NCI-H187 treated with DMSO at 0.1 percent for 48 hours (cell line): ENCODE results near the gene ANTXRL.
"Not testable (repeated sequence)": the region's sequence is repeated elsewhere in the genome, so short reads cannot be mapped to it uniquely, and the experiment has no call there.

Experiments used
- DNase-seq: peaks from one replicate; lab custom pipeline; 2025; lab: John Stamatoyannopoulos, UW

Gene ANTXRL

GRCh38 chr10:46286991-46287693 is at the start of gene ANTXRL:
ANTXRL (plus strand) TSS chr10:46286997; CDS start chr10:46287263, 266 bp downstream.
- no peak for DNase-seq

GRCh38 chr10:46237815-46238510 is 48.8 kb upstream of the ANTXRL start:
- DNase-seq, result no peak

DNA sequence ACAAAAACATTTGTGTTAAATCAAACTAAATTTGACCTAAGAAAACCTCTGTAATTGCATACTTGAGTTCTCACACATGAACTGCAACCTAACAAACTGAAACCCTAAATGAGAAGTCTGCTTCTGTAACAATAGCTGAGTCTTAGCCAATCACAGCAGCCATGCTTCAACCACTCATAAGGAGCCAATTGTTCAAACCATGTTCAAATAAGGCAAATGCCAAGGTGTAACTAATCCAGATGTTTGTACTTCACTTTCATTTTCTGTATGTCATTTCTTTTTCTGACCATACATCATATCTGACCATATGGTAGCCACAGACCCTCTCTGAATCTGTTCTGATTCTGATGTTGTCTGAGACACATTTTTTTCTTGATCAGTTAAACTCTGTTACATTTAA is 47.5 kb upstream of the ANTXRL start:
- no peak for DNase-seq

- no peak for DNase-seq
Observed at GRCh38 chr10:46239993-46240683, 46.7 kb upstream of the ANTXRL start.

- no peak for DNase-seq
Observed at GRCh38 chr10:46240684-46241565, 45.9 kb upstream of the ANTXRL start.

DNA sequence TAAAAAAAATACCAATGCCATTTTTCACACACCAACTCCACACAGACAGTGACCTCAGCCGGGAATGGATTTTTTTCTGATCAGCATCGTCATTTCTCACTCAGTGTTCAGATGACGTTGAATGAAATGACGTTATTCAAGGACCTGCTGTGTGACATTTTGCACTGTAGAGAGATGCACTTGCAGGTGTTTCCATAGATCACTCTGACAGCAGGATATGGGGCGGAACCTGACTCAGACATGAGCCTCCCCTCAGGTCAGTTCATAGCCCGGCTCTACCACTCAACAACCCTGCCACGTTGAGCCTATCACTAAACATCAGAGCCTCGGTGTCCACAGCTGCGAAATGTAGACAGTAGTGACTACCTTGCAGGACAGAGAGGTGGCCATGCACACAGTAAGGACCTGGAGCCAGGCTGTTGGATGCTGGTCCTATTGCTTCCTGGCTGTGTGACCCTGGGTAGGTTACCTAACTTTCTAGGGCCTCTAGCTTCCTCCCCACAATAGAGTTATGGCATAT is 41.4 kb upstream of the ANTXRL start:
- DNase-seq, result no peak

DNA sequence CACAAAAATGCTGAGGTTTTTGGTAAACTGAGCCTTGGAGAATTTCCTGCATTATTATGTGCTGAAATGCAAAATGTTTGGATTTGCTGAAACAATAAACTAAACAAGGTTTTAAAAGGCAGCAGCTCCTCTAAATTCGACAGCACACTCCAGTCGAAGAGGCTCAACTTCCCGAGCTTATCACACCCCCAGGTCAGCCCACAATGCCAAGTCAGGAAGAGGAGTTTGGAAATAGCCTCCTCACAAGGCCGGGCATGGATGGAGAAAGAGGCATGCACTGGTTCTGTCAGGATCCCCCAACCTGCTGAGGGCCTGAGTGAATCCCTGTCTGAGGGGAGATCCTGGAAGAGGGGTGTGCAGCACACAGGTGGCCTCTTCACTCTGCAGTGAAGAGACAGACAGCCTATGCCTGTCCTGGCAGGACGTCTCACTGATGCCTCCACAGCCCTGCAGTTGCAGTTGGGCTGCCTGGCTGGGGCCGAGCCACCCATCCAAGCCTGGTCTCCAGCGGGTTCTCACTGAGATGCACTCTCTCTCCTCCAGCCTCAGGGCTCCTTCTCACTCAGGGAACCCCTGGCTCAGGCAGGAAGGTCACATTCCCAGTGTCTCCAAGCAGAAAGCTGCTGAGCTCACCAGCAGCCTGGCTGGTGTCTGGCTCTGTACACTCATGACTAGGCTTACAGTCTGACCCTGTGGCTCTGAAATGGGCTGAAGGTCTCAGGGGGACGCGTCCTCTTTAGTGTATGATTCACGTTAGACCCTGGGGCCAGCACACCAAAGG is 40.2 kb upstream of the ANTXRL start:
- not testable (repeated sequence) for DNase-seq

DNA sequence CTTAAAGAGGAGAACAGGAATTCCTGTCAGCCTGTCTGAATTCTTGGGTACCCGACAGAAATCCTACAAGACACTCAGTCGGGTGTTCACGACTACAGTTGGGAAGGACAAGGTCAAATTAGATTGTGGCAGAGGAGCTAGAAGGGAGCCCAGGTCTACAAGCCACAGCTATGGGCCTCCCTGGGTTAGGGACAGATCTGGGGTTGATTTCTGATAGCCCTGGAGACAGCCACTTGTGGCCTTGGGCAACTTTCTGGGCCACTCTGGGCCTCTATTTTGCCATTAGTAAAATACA is 39.7 kb upstream of the ANTXRL start:
- no peak for DNase-seq

DNA sequence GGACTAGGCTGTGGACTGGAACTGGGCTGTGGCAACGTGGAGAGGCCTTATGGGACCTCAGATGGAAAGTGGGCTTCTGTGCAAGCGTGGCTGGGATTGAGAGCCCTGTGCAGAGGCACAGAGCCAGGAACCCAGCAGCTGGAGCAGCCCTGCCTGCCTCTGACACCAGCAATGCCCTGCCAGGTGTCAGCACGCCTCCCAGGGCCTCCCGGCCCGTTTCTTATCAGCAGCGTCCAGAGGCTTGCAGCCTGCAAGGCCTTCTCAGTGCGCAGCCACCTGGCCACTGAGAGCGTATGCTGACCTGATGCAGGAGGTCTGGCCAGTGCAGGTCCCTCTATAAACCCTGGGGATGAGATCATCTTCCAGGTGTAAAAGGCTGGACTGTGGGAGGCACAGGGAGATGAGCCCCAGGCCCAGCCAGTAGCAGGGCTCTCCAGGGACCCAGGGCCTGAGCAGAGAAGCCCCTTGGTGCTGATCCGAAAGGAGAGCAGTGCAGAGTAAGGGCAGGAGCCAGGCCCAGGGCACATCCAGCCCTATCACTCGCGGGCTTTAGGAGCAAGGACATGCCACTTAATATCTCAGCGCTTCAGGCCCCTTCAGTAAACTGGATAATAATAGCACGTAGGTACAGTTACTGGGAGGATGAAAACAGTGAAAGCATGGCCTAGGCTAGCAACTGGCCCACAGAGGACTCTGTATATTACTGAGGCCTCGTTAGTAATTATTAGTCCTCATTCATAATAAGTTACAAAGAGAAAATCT is 38.8 kb upstream of the ANTXRL start:
- no peak for DNase-seq

GRCh38 chr10:46248651-46249146 is 38.1 kb upstream of the ANTXRL start:
- DNase-seq, result no peak

DNA sequence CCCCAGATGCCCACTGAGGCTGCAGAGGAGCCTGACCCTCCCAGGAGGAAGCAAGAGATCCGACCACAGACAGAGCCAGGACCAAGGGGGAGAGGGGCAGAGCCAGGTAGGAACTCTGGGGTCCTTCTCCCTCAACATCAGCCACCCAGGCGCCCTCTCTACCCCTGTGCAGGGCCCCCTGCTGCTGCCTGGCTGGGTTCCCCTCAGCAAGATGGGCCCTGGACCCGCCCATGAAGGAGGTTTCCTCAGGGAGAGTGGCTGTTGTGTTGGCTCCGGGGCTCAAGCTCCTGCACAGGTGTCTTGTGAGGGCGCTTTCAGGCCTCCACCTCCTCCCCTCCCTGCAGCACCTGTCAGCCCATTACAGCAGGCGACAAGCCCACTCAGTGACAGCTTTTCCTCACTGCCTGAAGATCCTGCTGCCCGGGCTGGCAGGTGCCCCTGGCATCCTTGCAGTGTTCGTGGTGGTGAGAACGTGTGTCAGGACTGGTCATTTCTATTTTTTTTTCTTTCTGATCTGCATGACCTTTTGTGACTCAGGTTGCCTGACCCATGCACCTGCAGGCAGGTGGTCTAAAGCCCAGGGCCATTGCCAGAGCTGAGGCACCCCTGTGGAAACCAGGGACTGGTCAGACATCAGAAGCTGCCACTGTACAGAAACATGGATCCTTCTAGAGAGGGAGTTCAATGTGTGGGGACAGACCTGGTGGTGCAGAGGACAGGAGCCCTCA is 37.0 kb upstream of the ANTXRL start:
- DNase-seq, result not testable (repeated sequence)

DNA sequence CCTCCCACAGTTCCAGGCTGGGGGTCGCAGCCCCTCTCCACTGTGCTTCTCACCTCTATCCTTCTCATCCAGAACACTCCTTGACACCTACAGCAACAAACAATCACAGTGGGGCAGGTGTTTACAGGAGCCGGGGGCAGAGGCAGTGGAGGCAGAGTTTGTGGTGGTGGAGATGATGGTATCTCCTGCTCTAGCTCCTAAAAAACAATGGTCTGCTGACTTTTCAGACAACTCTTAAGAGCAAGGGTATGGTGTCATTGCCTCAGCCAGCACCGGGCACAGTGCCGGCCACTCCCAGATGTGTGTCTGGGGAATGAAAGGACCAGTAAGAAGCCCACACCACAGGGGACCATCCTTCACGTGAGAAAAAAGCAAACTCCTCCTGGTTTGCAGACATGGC is 36.3 kb upstream of the ANTXRL start:
- no peak for DNase-seq

DNA sequence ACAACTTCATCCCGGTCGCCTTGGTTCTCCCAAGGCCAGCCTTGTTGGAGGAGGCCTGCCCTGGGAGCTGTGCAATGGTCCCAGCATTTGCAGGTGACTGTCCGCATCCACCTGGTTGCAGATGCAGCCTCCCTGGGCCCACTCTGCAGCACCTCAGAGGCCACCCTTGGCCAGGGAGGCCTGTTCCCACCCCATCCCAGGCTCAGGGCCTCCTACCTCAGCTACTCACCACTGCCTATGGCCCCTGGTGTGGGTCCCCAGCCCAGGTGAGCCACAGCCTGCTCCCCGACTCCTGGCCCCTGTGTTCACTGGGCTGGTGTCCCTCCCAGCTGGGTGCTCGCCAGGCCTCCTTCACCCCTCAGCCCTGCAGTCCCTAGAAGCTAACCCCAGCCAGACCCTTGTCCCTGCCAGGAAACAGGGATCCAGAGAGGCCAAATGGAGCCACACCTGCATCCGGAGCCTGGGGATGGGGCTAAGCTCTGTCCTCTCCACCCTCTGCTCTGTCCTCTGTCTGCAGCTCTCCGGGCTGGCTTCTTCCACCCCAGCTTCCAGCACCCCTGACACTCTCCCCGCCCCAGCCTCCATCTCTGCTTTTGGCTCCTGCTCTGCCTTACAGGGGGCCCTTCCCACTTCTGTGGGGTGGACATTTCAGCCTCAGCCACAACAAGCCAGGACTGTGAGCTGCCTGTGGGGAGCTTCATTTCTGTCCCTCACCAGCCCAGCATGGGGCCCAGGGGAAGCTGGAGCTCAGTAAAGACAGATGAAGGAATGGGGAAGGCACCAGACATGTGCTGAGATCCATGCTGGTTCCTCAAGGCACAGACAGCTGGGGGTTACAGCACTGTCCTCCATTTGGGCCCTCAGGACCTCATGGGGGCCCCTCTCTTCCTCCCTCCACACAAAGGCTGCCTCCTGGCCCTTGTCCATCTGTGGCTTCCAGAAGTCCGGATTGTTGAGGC is 35.6 kb upstream of the ANTXRL start:
- no peak for DNase-seq

GRCh38 chr10:46251857-46252847 is 34.6 kb upstream of the ANTXRL start:
- DNase-seq, result no peak

- DNase-seq, result no peak
Observed at GRCh38 chr10:46253076-46254006, 33.5 kb upstream of the ANTXRL start.

GRCh38 chr10:46254007-46254383 is 32.8 kb upstream of the ANTXRL start:
- no peak for DNase-seq
